Activated CD8-positive, alpha-beta memory T cell treated with anti-CD3 and anti-CD28 coated beads for 36 hours (primary cell): ENCODE measurements around the gene OR2A42. TPM values are rescaled to one million over a fixed set of nuclear protein-coding genes. Genes with fewer than 3 reads are reported as not detected.
"Not testable (repeated sequence)": the region's sequence is repeated elsewhere in the genome, so short reads cannot be mapped to it uniquely, and the experiment has no call there.

Experiments used
- CTCF ChIA-PET: fragments of 350-600 bp; sonication (Branson Sonifier 250); formaldehyde crosslinking; loops from one replicate; lab custom pipeline; 2021; ENCODE audit warnings: antibody characterized with exemption; lab: Charles Lee
- POLR2A ChIA-PET: fragments of 350-600 bp; sonication (Branson Sonifier 250); formaldehyde crosslinking; loops from one replicate; lab custom pipeline; 2021; ENCODE audit warnings: antibody characterized with exemption; lab: Charles Lee
- total RNA-seq, 2 experiments: library from RNA; stranded (reverse); gene quantifications; one replicate each; pipeline ENCODE4 v1.2.3, GENCODE V29; 2021

The OR2A42 gene
- total RNA-seq, 2 experiments from 2014 or later, result not detected

DNA sequence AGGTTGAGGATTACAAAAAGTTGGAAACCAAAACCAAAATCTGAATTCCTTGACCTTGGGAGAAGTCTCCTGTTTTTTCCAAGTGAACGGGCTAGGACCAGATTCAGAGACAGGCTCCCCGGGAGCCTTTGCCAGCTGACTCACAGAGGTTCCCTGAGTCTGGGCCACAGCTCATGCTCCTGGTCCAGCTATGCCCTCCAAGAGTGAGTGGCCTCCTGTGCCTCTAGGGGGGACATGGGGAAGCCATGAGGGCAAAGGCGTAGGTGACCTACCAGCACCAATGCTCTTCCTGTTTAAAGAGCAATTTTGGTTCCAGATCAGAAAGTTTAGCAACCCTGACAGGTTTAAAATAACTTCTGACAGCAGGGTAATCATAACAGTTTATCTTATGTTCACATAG lies 10.6 kb downstream of the OR2A42 start:
- POLR2A ChIA-PET, CTCF ChIA-PET: not testable (repeated sequence)

DNA sequence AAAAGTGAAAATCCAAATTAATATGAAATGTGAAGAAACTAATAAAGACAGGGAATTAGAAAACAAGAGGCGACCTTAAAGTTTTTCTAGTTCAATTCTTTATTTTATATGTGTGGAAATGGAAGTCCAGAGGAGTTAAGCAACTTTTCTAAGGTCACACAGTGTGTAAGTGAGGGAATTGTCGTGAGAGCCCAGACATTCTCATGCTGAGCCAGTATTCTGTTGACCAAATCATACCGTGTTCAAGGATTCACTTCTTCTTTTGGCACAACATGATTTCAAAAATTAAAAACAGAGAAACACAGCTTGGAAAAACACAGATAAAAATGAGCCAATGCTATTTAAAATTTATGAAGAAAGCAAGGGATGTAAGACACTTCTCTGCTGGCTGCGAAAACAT lies 12.5 kb downstream of the OR2A42 start:
- CTCF ChIA-PET, result not testable (repeated sequence)

DNA sequence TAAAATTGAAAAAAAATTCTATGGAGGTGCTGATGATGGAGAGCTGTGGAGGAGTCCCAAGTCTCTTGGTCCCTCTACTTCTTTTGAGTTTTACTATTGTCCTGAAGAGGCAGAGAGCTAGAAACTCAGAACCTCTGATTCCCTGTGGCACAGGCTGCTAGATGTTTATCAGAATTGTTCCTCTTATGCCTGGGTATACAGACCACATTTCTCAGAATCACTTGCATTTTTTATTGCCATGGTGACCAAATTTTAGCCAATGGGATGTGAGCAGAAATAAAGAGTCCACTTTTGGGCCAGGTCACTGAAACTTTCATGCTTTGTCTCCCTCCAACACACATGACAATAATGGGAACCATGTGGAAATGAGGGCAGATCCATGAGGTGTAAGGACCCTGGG lies 15.7 kb downstream of the OR2A42 start:
- POLR2A ChIA-PET, CTCF ChIA-PET: not testable (repeated sequence)

More for the DNA sequence above, 12.5 kb downstream of the OR2A42 start:
- POLR2A ChIA-PET, result not testable (repeated sequence)

DNA sequence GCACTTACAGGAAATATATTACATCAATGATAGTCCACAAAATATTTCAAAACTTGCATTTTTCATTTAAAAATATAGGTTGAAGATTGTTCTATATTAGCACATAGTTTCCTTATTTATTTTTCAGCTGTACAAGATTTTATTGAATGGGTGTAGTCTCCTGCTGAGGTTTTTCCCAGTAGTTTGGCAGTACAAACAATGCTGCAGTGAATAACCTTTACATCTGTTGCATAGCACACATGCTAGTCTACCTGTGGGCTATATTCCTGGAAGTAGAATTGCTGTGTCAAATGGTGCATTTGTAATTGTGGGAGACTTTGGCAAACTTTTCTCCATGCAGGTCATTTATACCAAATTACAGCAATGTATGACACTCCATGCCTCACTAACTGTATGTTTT lies 18.9 kb downstream of the OR2A42 start:
- POLR2A ChIA-PET, CTCF ChIA-PET: not testable (repeated sequence)

DNA sequence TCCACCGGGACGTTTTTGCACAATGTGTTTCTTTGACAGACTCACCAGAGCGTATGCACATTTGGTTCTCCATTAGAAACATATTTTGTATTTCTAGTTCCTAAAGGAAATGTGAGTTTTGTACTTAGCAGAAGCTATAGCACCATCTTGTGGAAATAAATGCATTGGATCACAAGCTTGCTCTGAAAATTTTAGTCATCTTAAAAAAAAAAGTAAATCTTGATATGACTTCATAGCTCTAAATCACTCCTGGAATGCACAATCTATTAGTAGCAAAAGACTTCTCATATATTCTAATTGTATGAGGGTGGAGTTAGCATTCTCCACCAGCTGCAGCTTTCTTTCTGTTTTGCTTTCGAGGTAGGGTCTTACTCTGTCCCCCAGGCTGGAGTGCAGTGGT lies 20.3 kb downstream of the OR2A42 start:
- POLR2A ChIA-PET, CTCF ChIA-PET: not testable (repeated sequence)

DNA sequence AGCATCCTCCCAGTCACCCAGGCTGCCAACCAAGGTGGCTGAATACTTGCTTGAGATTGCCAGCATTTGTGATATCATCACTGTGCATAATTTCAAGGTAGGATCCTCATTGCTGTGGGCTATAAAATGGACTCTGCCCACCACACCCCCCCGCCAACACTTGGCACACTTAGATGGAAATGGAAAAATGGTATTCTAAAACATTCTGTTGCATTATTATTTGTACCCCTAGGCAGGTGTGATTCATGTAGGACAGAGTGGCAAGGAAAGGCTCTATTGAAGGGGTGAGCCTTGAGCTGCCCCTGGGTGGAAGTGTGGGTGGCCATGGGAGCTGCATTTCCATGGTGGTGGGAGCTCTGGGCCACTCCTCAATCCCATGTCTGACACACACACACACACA lies 20.8 kb downstream of the OR2A42 start:
- POLR2A ChIA-PET, CTCF ChIA-PET: not testable (repeated sequence)

DNA sequence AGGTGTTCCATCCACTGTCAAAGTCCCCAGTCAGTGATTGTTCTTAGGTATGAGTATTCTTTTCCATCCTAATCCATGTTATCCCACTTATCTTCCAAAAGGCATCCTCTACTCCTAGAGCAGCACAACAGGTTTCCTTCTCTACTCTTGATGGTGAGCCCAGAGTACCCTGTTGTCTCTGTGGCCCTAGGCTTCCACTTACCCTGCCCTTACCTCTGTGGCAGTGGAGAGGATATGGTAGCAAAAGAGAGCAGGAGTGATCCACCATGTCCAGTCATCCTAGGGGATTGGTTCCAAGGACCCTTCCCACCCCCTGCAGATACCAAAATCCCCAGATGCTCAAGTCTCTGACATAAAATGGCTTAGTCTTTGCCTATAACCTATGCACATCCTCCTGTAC lies 22.2 kb downstream of the OR2A42 start:
- CTCF ChIA-PET, POLR2A ChIA-PET: not testable (repeated sequence)

DNA sequence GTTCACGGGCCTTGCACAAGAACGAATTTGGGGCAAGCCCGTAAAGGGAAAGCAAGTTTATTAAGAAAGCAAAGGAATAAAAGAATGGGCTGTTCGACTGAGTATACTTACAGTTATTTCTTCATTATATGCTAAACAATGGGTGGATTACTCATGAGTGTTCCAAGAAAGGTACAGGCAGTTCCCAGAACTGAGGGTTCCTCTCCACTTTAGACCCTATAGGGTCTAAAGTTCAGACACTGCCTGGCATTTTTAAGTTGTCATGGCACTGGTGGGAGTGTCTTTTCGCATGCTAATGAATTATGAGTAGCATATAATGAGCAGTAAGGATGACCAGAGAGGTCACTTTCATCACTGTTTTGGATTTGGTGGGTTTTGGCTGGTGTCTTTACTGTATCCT lies 34.1 kb downstream of the OR2A42 start:
- POLR2A ChIA-PET, CTCF ChIA-PET: not testable (repeated sequence)

DNA sequence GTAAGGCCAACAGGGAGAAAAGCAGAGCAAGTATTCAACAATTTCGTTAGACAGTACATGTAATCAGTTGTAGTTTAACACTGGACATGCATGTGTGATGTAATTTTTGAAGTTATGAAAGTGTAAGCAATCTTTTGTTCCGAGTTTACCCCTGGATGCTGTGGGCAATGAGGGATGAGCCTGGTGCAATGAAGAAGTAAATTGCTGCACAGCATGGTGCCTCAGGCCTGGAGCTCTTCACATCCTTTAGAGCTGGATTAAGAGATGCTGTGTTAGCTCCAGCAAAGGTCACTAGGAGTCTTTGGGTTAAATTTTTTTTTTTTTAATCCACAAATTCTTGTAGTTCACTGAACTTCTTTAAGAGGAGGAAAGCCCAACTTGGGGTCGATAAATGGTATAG lies 36.3 kb downstream of the OR2A42 start:
- POLR2A ChIA-PET, CTCF ChIA-PET: not testable (repeated sequence)

DNA sequence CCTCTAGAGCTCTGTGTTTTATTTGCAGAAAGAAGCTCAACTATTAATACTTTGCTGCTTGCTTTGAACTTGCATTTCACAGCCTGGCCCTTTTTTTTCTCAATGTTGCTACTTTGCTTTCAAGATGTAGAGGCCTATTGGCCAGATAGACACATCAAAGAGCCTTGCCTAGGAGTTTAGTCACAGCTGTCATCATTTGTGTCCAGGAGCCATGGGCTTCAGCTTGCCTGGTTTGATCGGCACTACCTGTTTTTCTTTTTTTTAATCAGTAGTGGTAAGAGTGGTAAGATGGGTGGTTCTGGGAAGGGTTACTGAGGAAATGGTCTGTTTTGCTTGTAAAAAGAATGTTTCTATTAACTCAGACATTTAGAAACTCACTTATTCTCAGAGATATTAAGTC lies 37.4 kb downstream of the OR2A42 start:
- CTCF ChIA-PET, POLR2A ChIA-PET: not testable (repeated sequence)

DNA sequence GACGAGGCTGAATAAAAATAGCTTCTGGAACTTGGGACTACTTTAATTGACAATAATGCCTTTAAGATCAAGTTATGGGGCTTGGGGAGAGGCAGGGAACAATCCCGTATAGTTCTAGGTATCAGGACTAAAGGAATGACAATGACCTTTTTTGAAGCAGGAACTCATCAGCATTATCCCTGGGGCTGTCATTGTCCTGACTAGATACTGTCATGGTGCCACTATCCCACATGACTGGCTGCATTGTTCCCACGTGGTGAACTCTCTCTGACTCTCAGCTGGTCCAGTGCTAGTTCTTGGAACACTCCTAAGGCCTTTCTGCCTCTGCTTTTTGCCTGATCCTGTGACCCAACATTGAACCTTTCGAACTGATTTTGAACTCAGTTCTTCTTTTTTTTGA lies 40.5 kb downstream of the OR2A42 start:
- CTCF ChIA-PET, POLR2A ChIA-PET: not testable (repeated sequence)

DNA sequence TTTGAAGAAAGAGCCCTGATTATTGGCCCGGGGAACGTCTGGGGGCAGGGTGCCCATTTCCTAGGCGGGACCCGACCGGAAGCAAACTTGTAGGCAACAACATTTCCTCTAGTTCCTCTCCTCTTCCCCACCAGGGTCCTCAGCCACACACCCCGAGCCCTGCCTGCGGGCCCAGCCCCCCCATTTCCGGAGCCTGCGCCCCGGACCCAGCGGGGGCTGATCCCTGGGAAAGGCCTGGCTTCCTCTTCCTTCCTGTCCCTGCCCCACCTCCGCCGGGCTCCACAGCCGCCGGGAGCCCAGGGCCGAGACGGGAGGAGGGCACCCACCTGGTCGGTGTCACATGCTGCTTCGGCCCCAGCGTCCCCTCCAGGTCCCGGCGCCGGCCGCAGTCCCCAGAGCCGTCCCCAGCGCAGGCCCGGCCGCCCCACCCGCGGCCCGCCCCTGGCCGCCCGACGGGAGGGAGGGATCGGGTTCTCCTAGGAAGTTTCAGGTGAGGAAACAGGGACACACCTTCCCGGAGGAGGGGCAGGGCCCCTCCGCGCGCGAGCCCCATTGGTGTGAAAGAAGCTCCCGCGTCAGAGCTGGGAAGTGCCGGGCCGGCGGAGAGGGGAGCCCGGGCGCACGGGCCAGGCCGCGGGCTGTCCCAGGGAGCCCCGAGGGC lies 44.1 kb downstream of the OR2A42 start, which contains the start of gene ARHGEF35:
Gene ARHGEF35, minus strand, starts transcription at position 622 of the 661 bp plus-strand sequence. CDS start 7,450 bp downstream, outside the sequence.
- POLR2A ChIA-PET, CTCF ChIA-PET: not testable (repeated sequence)

DNA sequence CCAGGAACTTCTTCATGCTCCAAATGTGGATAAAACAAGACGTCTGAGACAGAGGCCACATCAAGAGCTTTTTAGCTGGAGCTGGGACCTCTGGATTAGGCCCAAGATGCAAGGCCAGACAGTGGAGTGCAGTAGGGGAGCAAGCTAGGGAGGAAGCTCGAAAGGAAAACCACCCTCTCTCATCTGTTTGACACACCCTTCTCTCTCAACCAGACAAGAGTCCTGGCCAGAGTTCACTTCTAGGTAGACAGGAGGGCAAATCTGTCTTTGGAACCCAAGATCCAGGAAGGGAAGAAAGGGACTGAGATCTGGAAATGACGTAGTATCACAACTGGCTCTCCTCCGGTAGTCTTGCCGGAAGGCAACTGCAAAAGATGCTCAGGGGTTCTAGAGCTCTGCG lies 45.0 kb downstream of the OR2A42 start:
- CTCF ChIA-PET, POLR2A ChIA-PET: not testable (repeated sequence)

DNA sequence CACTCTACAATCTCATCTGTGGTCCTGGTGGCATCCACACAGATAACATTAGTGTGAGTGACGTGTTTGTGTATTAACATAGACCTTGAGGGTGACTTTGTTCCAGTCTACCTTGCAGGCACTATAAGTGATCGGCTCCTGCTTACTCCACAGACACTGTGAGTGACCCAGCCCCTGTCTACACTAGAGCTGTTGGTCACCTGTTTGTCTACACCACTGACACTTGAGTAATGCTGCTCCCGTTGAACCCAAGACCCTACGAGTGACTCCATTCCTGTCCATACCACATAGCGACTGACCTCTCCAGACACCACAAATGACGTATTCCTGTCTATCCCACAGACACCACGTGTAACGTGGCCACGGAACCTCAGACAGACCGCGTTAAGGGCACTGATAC lies 45.6 kb downstream of the OR2A42 start:
- CTCF ChIA-PET, POLR2A ChIA-PET: not testable (repeated sequence)

DNA sequence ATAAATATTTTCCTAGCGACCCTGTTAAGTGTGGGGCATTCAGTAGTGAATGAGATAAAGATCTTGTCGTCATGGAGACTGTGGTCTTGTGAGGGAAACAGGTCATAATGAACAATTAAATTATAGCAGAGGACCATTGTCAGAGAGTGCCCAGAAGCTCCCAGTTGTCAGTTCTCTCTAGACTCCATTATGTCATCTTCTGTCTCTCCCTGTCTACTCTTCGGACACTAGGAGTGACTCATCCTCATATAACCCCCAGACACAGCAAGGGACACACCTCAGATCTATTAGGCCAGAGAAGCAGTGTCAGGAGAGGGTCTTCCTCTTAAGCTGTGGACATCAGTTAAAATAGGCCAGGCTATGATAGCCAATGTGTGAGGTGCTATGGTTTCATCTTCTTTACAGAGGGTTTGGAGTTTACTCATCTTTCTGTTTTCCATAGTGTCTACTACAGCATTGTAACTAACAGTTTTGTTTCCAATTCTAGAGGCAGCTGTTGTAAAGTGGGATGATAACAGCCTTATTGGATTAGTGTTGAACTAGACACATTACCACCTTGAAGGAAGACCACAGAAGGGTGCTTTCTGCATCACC lies 50.7 kb downstream of the OR2A42 start:
- POLR2A ChIA-PET, CTCF ChIA-PET: not testable (repeated sequence)

DNA sequence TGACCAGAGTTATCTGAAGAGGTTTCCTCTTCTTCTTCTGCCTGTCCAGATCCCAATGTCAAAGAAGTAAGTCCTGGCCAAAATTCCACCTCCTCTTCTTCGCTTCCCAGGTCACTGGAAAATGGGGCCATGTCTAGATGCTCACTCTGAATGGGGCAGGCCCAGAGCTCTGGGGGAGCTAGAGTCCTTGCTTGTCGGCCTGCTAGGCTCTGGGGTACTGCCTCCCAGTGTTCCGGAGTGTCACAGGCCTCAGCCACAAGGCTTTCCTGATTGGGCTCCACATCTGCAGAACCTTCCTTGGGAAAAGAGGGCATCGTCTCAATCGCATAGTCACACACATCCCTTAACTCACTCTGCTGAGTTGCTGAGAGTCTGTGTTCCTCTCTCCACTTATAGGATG lies 51.6 kb downstream of the OR2A42 start:
- POLR2A ChIA-PET, CTCF ChIA-PET: not testable (repeated sequence)

DNA sequence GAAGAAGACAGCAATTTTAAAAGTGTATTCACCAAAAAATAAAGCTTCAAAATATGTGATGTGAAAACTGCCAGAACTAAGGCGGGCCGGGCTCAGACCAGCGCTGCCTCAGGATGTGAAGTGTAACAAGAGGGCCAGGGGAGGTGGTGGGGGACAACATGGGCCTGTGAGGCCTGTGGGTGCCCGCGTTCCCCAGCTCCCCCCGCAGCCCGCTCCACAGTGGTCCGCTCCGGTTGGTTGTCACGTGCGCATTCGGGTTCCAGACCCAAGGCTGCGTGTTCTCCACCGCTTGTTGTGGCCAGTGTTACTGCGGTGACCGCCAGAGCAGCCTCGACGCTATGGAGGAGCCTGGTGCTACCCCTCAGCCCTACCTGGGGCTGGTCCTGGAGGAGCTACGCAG lies 56.2 kb downstream of the OR2A42 start, which contains the start of gene CTAGE4:
Gene CTAGE4, plus strand, starts transcription at position 301 of the 400 bp plus-strand sequence. Its CDS starts 38 bp downstream, at position 339.
- CTCF ChIA-PET, POLR2A ChIA-PET: not testable (repeated sequence)

DNA sequence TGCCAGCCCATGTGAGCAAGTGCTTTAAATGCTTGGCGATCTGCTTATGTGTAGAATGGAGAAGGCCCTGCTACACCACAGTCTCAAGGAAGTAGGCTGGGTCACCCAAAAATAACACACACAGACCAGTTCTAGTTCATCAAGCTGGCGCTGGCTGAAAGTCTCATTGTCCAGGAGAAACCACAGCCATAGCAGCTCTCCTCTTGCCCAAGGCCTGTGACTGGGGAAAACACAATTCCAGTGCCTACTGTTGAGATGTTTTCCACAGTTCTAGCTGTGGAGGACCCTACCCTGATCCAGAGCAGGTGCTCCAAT lies 60.3 kb downstream of the OR2A42 start:
- CTCF ChIA-PET, POLR2A ChIA-PET: not testable (repeated sequence)

DNA sequence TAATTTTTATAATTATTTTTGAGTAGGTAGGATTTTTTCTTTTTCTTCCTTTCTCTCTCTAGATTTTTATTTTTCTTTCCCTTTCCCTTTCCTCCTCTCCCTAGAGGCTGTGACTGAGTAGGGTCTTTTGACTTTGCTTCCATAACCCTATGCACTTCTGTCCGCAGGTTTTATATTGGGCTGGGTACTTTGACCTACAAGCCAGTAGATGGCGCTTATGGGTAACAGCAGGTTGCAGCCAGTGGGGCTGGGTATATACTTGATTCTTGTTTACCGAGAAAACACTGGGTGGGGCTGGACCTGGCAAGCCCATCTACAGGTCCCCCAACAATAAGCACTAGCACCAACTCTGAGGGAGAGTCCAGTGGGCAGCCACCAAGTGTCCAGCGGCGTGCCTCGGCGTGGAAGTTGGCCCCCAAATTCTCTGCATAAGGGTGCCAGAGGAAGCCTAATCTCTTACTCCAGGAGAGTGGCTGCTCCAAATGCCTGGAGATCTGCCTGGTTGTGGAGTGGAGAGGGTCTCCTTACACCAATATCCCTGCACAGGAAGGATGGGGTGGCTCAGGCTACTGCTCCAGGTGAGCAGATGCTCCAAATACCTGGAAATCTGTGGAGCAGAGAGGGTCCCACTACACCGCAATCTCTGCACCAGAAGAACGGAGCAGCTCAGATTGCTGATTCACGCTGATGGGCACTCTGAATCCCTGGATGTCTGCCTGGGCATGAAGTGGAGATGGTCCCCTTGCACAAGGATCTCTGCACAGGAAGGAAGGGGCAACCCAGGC lies 60.8 kb downstream of the OR2A42 start:
- POLR2A ChIA-PET, CTCF ChIA-PET: not testable (repeated sequence)
